B cell (primary cell): ENCODE results near the gene DNAH12. TPM values are rescaled to one million over a fixed set of nuclear protein-coding genes. Genes with fewer than 3 reads are reported as not detected.

Experiments used
- ATAC-seq: fragments of 200-7000 bp; cut with Tn5 transposase; one replicate; pipeline ENCODE4 v1.10.0; 2021; ENCODE audit warnings: low read depth, mild to moderate bottlenecking, moderate number of reproducible peaks, moderate library complexity
- CTCF ChIA-PET: fragments of 350-600 bp; sonication (Branson Sonifier 250); formaldehyde crosslinking; loops from one replicate; lab custom pipeline; 2021; ENCODE audit warnings: antibody characterized with exemption, inconsistent platforms; lab: Charles Lee
- POLR2A ChIA-PET: fragments of 350-600 bp; sonication (Branson Sonifier 250); formaldehyde crosslinking; loops from one replicate; lab custom pipeline; 2021; ENCODE audit warnings: antibody characterized with exemption; lab: Charles Lee
- DNase-seq: peaks from one replicate; pipeline ENCODE4 v3.0.0; 2013
- H2AFZ ChIP-seq: 2 replicates; pipeline ENCODE4 v1.6.1; 2012; ENCODE audit warnings: mild to moderate bottlenecking, low read depth, low read length; ENCODE audit not compliant: insufficient read depth, poor library complexity, severe bottlenecking
- H3K27ac ChIP-seq, 2 donors: 1 replicate in 1 of 2; 2 replicates in 1 of 2; pipeline ENCODE4 v1.5.1; 2012 to 2013; ENCODE audit warnings: low read length in 2 of 2, mild to moderate bottlenecking in 2 of 2, moderate library complexity in 1 of 2
- H3K27me3 ChIP-seq, 4 experiments: fragments of 200-600 bp in 1 of 4; sonication (generic) in 1 of 4; replicated peaks in 1 of 4; 1 replicate in 2 of 4; 2 replicates in 2 of 4; pipeline versions ENCODE4 v1.6.1 to v1.7.0; 2013 to 2016; ENCODE audit warnings: low read length in 3 of 4, mild to moderate bottlenecking in 2 of 4, mixed read lengths in 1 of 4, moderate library complexity in 1 of 4; ENCODE audit not compliant: insufficient read depth in 4 of 4, control insufficient read depth in 3 of 4; ENCODE audit errors: control extremely low read depth in 1 of 4
- H3K36me3 ChIP-seq, 2 experiments: replicated peaks in 1 of 2; 1 replicate in 1 of 2; 2 replicates in 1 of 2; pipeline versions ENCODE4 v1.6.1 to v1.7.1; 2013; ENCODE audit warnings: low read length in 1 of 2; ENCODE audit not compliant: insufficient read depth in 2 of 2, control insufficient read depth in 1 of 2; ENCODE audit errors: control extremely low read depth in 1 of 2, extremely low read depth in 1 of 2
- H3K4me1 ChIP-seq, 2 donors: fragments of 200-600 bp in 1 of 2; sonication (generic) in 1 of 2; 1 replicate in 1 of 2; 2 replicates in 1 of 2; pipeline versions ENCODE4 v1.5.1 to v1.6.1; 2013 to 2017; ENCODE audit warnings: low read length in 2 of 2; ENCODE audit not compliant: control insufficient read depth in 2 of 2, insufficient read depth in 2 of 2
- H3K4me2 ChIP-seq: replicated peaks from 2 replicates; pipeline ENCODE3; 2012; ENCODE audit warnings: mild to moderate bottlenecking, low read depth, low read length; ENCODE audit not compliant: poor library complexity, severe bottlenecking
- H3K4me3 ChIP-seq, 5 experiments: fragments of 200-600 bp in 1 of 5; sonication (generic) in 1 of 5; 1 replicate in 3 of 5; 2 replicates in 2 of 5; pipeline versions ENCODE4 v1.5.1 to v1.7.0; 2011 to 2016; ENCODE audit warnings: low read length in 4 of 5, mild to moderate bottlenecking in 4 of 5, low read depth in 2 of 5, control low read depth in 1 of 5, moderate library complexity in 1 of 5; ENCODE audit not compliant: insufficient read depth in 1 of 5; ENCODE audit errors: control extremely low read depth in 1 of 5, extremely low read depth in 1 of 5
- H3K79me2 ChIP-seq: fragments of 200-600 bp; sonication (generic); one replicate; pipeline ENCODE4 v1.6.0; 2016; ENCODE audit warnings: low read length; ENCODE audit not compliant: control insufficient read depth, insufficient read depth
- H3K9ac ChIP-seq: fragments of 200-600 bp; sonication (generic); 2 replicates; pipeline ENCODE4 v1.6.1; 2017; ENCODE audit warnings: mild to moderate bottlenecking, low read length, moderate library complexity
- H3K9me3 ChIP-seq, 3 donors: one replicate each; pipeline versions ENCODE4 v1.6.1 to v1.7.1; 2013; ENCODE audit warnings: low read length in 2 of 3; ENCODE audit not compliant: control insufficient read depth in 2 of 3, insufficient read depth in 1 of 3; ENCODE audit errors: control extremely low read depth in 1 of 3
- H4K20me1 ChIP-seq: 2 replicates; pipeline ENCODE4 v1.6.0; 2012; ENCODE audit warnings: mild to moderate bottlenecking, low read length; ENCODE audit not compliant: insufficient read depth, control insufficient read depth, poor library complexity, severe bottlenecking
- H3K27ac Mint-ChIP-seq: one replicate; pipeline ENCODE4 v1.8.0; 2021; ENCODE audit warnings: mixed read lengths
- H3K27me3 Mint-ChIP-seq: one replicate; pipeline ENCODE4 v1.8.0; 2021; ENCODE audit warnings: mixed read lengths
- H3K4me1 Mint-ChIP-seq: one replicate; pipeline ENCODE4 v1.8.0; 2021; ENCODE audit warnings: mixed read lengths
- H3K4me3 Mint-ChIP-seq: one replicate; pipeline ENCODE4 v1.8.0; 2021; ENCODE audit warnings: mixed read lengths
- H3K9me3 Mint-ChIP-seq: one replicate; pipeline ENCODE4 v1.8.0; 2022; ENCODE audit warnings: mixed read lengths; ENCODE audit not compliant: insufficient read depth
- EZH2 ChIP-seq: IDR thresholded peaks from 2 replicates; pipeline ENCODE4 v1.6.1; 2012; ENCODE audit warnings: borderline replicate concordance, low read depth, mild to moderate bottlenecking, moderate library complexity, low read length; ENCODE audit not compliant: insufficient read depth, poor library complexity, severe bottlenecking
- whole genome bisulfite sequencing: methylation state at CpG from one replicate; pipeline ENCODE4 v1.1.5; 2013; ENCODE audit warnings: missing lambda C conversion rate; ENCODE audit not compliant: insufficient coverage; 5-methylcytosine and 5-hydroxymethylcytosine counted together
- intact Hi-C: fragments of 100-400 bp; cut with micrococcal nuclease; formaldehyde crosslinking; loops from one replicate; pipeline ENCODE4 v1.10.0; 2022
- polyA plus RNA-seq: library from polyadenylated mRNA; depleted of rRNA; stranded (reverse); fragments of >200 nt; gene quantifications from 2 replicates; pipeline ENCODE4 v1.2.3, GENCODE V29; 2012
- total RNA-seq, 2 donors: library from RNA; stranded (reverse); fragments of 120-200 nt in 1 of 2; gene quantifications; 1 replicate in 1 of 2; 2 replicates in 1 of 2; pipeline versions ENCODE4 v1.2.3 to v1.2.4, GENCODE V29; 2013 to 2022
- TF ChIP-seq, protein P1 (sequence below): fragments of 200-600 bp; IDR thresholded peaks from one replicate; pipeline ENCODE4 v1.8.0; 2022; ENCODE audit warnings: antibody characterized with exemption, mild to moderate bottlenecking

Gene DNAH12
- total and polyA plus RNA-seq, 2 donors (not counting 1 experiment from before 2014, with no cell fraction given): 0.09 to 0.17 TPM

DNA sequence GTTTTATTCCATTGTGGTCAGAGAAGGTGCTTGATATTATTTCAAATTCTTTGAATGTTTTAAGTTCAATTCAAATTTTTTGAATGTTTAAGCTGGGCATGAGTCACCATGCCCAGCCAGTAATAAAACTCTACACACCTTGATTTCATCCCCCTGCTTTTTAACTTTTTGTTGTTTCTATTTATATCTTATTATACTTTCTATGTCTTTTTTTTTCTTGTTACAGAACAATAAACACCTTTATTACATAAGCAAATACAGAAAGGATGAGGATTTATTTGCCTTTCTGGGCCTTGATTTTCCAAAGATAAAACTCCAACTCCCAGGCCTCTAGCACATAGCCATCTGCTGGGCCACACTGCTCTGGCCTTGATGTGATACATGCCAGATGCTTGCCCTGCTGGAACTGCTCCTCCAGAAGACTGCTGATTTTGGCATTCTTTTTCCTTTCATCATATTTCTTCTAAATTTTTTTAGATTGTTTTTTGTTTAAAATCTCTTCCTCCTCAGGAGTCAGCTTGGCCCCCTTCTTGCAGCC, 14.0 kb downstream of the DNAH12 start:
- no peaks in the 10 kb centered on the region for H3K4me1 Mint-ChIP-seq
- CTCF ChIA-PET: no interaction called here

DNA sequence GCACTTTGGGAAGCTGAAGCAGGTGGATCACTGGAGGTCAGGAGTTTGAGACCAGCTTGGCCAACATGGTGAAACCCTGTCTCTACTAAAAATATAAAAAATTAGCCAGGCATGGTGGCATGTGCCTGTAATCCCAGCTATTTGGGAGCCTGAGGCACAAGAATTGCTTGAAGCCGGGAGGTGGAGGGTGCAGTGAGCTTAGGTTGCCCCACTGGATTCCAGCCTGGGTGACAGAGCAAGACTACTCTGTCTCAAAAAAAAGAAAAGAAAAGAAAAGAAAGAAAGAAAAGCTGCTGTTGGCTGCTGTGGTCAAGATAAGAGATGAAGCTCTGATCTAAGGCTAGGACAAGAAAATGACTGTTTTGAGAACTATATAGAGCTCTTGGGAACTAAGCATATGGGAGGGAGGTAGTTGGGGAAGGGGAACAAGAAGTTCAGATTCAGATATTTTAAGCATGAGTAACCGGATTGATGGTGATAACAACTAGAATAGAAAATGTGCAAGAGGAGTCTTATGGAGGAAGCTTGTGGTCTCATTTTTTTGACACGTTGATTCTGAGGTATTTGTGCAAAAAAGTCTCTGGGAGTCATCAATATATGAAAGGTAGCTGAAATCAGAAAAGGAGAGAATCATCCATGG, 25.7 kb downstream of the DNAH12 start:
- Histone ChIP-seq H3K4me3 (no peak overlapping the region), H3K27me3 (no peaks in the 10 kb centered on the region), H4K20me1 (no peaks in the 10 kb centered on the region), H3K9me3 (no peaks in the 10 kb centered on the region), H3K4me2 (no peak overlapping the region), H2AFZ (peak overlapping the region; percentile 19), H3K4me1 (no peaks in the 10 kb centered on the region), H3K79me2 (no peaks in the 10 kb centered on the region), H3K9ac (no peak overlapping the region), H3K36me3 (no peaks in the 10 kb centered on the region), H3K27ac (no peak overlapping the region)
- H3K4me1 Mint-ChIP-seq: no peaks in the 10 kb centered on the region
- 33% methylated on average over 3 of the region's 3 CpGs for WGBS
- H3K4me3 Mint-ChIP-seq: no peak overlapping the region
- intact Hi-C loops: no loop called here
- CTCF ChIA-PET: no interaction called here
- TF ChIP-seq, protein P1, sequence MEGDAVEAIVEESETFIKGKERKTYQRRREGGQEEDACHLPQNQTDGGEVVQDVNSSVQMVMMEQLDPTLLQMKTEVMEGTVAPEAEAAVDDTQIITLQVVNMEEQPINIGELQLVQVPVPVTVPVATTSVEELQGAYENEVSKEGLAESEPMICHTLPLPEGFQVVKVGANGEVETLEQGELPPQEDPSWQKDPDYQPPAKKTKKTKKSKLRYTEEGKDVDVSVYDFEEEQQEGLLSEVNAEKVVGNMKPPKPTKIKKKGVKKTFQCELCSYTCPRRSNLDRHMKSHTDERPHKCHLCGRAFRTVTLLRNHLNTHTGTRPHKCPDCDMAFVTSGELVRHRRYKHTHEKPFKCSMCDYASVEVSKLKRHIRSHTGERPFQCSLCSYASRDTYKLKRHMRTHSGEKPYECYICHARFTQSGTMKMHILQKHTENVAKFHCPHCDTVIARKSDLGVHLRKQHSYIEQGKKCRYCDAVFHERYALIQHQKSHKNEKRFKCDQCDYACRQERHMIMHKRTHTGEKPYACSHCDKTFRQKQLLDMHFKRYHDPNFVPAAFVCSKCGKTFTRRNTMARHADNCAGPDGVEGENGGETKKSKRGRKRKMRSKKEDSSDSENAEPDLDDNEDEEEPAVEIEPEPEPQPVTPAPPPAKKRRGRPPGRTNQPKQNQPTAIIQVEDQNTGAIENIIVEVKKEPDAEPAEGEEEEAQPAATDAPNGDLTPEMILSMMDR: no peak
- no peak for TF ChIP-seq EZH2
- ATAC-seq (no peak), DNase-seq (no peak)
- POLR2A ChIA-PET: interaction anchor here (0.6 kb wide), 1 partner anchor 70 kb away, joined by 3 read pairs; no protein-coding TSS in a partner anchor
- H3K9me3 Mint-ChIP-seq: no peaks in the 10 kb centered on the region
- H3K27ac Mint-ChIP-seq: no peak overlapping the region
- H3K27me3 Mint-ChIP-seq: peaks cover 3% of the 10 kb centered on the region

More for the DNA sequence above, 14.0 kb downstream of the DNAH12 start:
- intact Hi-C loops: no loop called here
- no peak overlapping the region for H3K4me3 ChIP-seq
- H3K79me2 ChIP-seq: no peaks in the 10 kb centered on the region
- no peak for TF ChIP-seq EZH2
- TF ChIP-seq, protein P1: no peak
- DNase-seq (no peak), ATAC-seq (no peak)
- no peaks in the 10 kb centered on the region for H3K9me3 ChIP-seq
- peaks cover 4% of the 10 kb centered on the region for H3K9me3 Mint-ChIP-seq
- no peak overlapping the region for H3K4me3 Mint-ChIP-seq
- no peak overlapping the region for H3K27ac Mint-ChIP-seq
- H3K9ac ChIP-seq: no peak overlapping the region
- no peaks in the 10 kb centered on the region for H3K27me3 Mint-ChIP-seq
- H2AFZ ChIP-seq: no peak overlapping the region
- H3K27ac ChIP-seq: no peak overlapping the region
- H4K20me1 ChIP-seq: no peaks in the 10 kb centered on the region
- POLR2A ChIA-PET: no interaction called here
- H3K4me1 ChIP-seq: no peaks in the 10 kb centered on the region
- no peaks in the 10 kb centered on the region for H3K36me3 ChIP-seq
- H3K4me2 ChIP-seq: no peak overlapping the region
- no peaks in the 10 kb centered on the region for H3K27me3 ChIP-seq
